Smooth muscle cell (in vitro differentiated cells): ENCODE results near the gene ABCD4. TPM values are rescaled to one million over a fixed set of nuclear protein-coding genes. Genes with fewer than 3 reads are reported as not detected.

Experiments
- DNase-seq: peaks from one replicate; lab custom pipeline; 2025; ENCODE audit not compliant: unreplicated experiment; lab: John Stamatoyannopoulos, UW
- H2AFZ ChIP-seq: fragments of 200-600 bp; sonication (generic); 2 replicates; pipeline ENCODE4 v1.6.0; 2016; ENCODE audit warnings: antibody characterized with exemption, low read depth, mild to moderate bottlenecking
- H3F3A ChIP-seq: fragments of 200-600 bp; sonication (generic); 2 replicates; pipeline ENCODE4 v1.6.0; 2017; ENCODE audit warnings: antibody characterized with exemption, low read depth
- H3K27ac ChIP-seq: fragments of 200-600 bp; sonication (generic); 2 replicates; pipeline ENCODE4 v1.5.1; 2016; ENCODE audit warnings: low read depth, mild to moderate bottlenecking
- H3K27me3 ChIP-seq: fragments of 200-600 bp; sonication (generic); 2 replicates; pipeline ENCODE4 v1.6.1; 2016; ENCODE audit warnings: low read depth, mild to moderate bottlenecking
- H3K36me3 ChIP-seq: fragments of 200-600 bp; sonication (generic); 2 replicates; pipeline ENCODE4 v1.5.1; 2016; ENCODE audit warnings: low read depth
- H3K4me1 ChIP-seq: fragments of 200-600 bp; sonication (generic); 2 replicates; pipeline ENCODE4 v1.5.1; 2016; ENCODE audit warnings: low read depth
- H3K4me2 ChIP-seq: fragments of 200-600 bp; sonication (generic); 2 replicates; pipeline ENCODE4 v1.6.0; 2016; ENCODE audit warnings: mild to moderate bottlenecking
- H3K4me3 ChIP-seq: fragments of 200-600 bp; sonication (generic); 2 replicates; pipeline ENCODE4 v1.5.1; 2016; ENCODE audit warnings: mild to moderate bottlenecking
- H3K79me2 ChIP-seq: fragments of 200-600 bp; sonication (generic); 2 replicates; pipeline ENCODE4 v1.6.0; 2016; ENCODE audit warnings: low read depth, mild to moderate bottlenecking
- H3K9ac ChIP-seq: fragments of 200-600 bp; sonication (generic); 2 replicates; pipeline ENCODE4 v1.6.0; 2016; ENCODE audit warnings: low read depth
- H3K9me3 ChIP-seq: fragments of 200-600 bp; sonication (generic); replicated peaks from 2 replicates; pipeline ENCODE4 v1.5.1; 2016; ENCODE audit warnings: low read depth
- H4K20me1 ChIP-seq: fragments of 200-600 bp; sonication (generic); 2 replicates; pipeline ENCODE4 v1.6.0; 2016; ENCODE audit warnings: low read depth
- WGBS: methylation state at CpG from one replicate; pipeline ENCODE4 v1.1.7; 2016; ENCODE audit warnings: low lambda C conversion rate; 5-methylcytosine and 5-hydroxymethylcytosine counted together
- polyA plus RNA-seq: library from polyadenylated mRNA; unstranded; fragments of >200 nt; fragmentation: Nextera tagmentation; extraction: Ambion mirVana; gene quantifications from 2 replicates; pipeline ENCODE4 v1.2.1, GENCODE V29; 2016
- total RNA-seq: library from RNA; depleted of rRNA; stranded (reverse); fragments of >200 nt; gene quantifications from 2 replicates; pipeline ENCODE4 v1.2.3, GENCODE V29; 2014
- TF ChIP-seq, protein P1 (sequence below): fragments of 200-600 bp; sonication (generic); IDR thresholded peaks from 2 replicates; pipeline ENCODE4 v1.5.1; 2017; ENCODE audit warnings: borderline replicate concordance, mild to moderate bottlenecking, antibody characterized with exemption; ENCODE audit not compliant: insufficient read depth, poor library complexity, severe bottlenecking

The ABCD4 gene
- total and polyA plus RNA-seq, 2 experiments from 2014 or later: 19.3 to 33.8 TPM

DNA sequence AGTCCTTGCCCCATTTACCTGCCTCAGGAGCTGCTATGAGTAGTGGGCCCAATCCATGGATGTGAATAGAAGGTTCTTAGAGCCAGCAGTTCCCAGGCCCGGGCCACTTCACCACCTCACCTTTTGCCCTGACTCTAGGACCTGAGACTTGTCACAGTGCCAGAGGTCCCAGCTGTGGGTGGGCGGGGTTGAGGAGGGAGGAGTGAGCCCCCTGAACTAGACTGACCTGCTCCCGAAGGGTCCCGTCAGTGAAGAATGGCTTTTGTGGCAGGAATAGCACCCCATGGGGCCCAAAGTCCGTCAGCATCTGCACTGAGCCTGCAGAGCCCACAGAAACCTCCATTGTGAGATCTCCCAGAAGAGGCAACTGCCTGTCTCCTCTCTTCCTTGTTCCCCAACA is 12.9 kb downstream of the ABCD4 start:
- DNase-seq: no peak

DNA sequence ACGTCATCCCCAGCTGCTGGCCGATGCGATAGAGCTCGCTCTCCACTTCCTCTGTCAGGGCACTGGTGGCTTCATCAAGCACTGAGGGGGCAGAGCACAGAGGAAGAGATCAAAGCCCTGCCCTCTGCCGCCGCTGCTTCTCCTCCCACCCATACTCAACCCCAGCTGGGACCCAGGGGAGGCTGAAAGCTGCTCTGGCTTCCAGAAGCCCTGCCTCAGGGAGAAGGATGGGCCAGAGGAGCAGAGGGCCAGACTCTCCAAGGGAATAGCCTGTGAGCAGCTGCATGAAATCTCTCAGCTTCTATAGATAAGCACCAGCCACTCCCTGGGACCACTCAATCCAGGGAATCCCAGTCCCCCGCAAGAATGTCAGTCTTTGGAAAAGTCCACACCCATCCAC is 16.0 kb downstream of the ABCD4 start:
- Histone ChIP-seq H3K27me3 (no peaks in the 10 kb centered on the region), H3K27ac (no peak overlapping the region), H3K4me1 (no peaks in the 10 kb centered on the region), H4K20me1 (peaks cover 6% of the 10 kb centered on the region), H3K36me3 (no peaks in the 10 kb centered on the region), H3K9ac (no peak overlapping the region), H2AFZ (no peak overlapping the region), H3K9me3 (no peaks in the 10 kb centered on the region), H3K4me2 (no peak overlapping the region), H3K4me3 (no peak overlapping the region), H3K79me2 (no peaks in the 10 kb centered on the region), H3F3A (no peaks in the 10 kb centered on the region)
- no peak for DNase-seq
- WGBS: 95% methylated on average over 7 of the region's 7 CpGs
- TF ChIP-seq, protein P1, sequence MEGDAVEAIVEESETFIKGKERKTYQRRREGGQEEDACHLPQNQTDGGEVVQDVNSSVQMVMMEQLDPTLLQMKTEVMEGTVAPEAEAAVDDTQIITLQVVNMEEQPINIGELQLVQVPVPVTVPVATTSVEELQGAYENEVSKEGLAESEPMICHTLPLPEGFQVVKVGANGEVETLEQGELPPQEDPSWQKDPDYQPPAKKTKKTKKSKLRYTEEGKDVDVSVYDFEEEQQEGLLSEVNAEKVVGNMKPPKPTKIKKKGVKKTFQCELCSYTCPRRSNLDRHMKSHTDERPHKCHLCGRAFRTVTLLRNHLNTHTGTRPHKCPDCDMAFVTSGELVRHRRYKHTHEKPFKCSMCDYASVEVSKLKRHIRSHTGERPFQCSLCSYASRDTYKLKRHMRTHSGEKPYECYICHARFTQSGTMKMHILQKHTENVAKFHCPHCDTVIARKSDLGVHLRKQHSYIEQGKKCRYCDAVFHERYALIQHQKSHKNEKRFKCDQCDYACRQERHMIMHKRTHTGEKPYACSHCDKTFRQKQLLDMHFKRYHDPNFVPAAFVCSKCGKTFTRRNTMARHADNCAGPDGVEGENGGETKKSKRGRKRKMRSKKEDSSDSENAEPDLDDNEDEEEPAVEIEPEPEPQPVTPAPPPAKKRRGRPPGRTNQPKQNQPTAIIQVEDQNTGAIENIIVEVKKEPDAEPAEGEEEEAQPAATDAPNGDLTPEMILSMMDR: no peak

More for the DNA sequence above, 12.9 kb downstream of the ABCD4 start:
- H2AFZ ChIP-seq: no peak overlapping the region
- no peak overlapping the region for H3K4me2 ChIP-seq
- no peaks in the 10 kb centered on the region for H3K9me3 ChIP-seq
- TF ChIP-seq, protein P1: no peak
- H3K27me3 ChIP-seq: no peaks in the 10 kb centered on the region
- no peak overlapping the region for H3K27ac ChIP-seq
- peaks cover 35% of the 10 kb centered on the region for H4K20me1 ChIP-seq
- no peaks in the 10 kb centered on the region for H3K4me1 ChIP-seq
- no peaks in the 10 kb centered on the region for H3K79me2 ChIP-seq
- H3K4me3 ChIP-seq: no peak overlapping the region
- H3F3A ChIP-seq: no peaks in the 10 kb centered on the region
- WGBS: 95% methylated on average over 4 of the region's 5 CpGs
- H3K36me3 ChIP-seq: no peaks in the 10 kb centered on the region
- H3K9ac ChIP-seq: no peak overlapping the region

GRCh38 chr14:74281069-74281468 is 21.7 kb downstream of the ABCD4 start:
- Histone ChIP-seq H3K4me1 (no peaks in the 10 kb centered on the region), H3K36me3 (no peaks in the 10 kb centered on the region), H3F3A (no peaks in the 10 kb centered on the region), H4K20me1 (no peaks in the 10 kb centered on the region), H3K4me3 (no peak overlapping the region), H3K79me2 (no peaks in the 10 kb centered on the region), H3K27ac (no peak overlapping the region), H3K4me2 (no peak overlapping the region), H3K9me3 (no peaks in the 10 kb centered on the region), H2AFZ (no peak overlapping the region), H3K9ac (no peak overlapping the region), H3K27me3 (no peaks in the 10 kb centered on the region)
- 97% methylated on average over 2 of the region's 2 CpGs for WGBS
- TF ChIP-seq, protein P1: no peak
- no peak for DNase-seq

GRCh38 chr14:74278080-74278479 is 24.7 kb downstream of the ABCD4 start:
- Histone ChIP-seq H3K79me2 (no peaks in the 10 kb centered on the region), H2AFZ (no peak overlapping the region), H3F3A (no peaks in the 10 kb centered on the region), H3K4me3 (no peak overlapping the region), H3K4me2 (no peak overlapping the region), H3K9ac (no peak overlapping the region), H3K4me1 (no peaks in the 10 kb centered on the region), H3K27me3 (no peaks in the 10 kb centered on the region), H4K20me1 (no peaks in the 10 kb centered on the region), H3K36me3 (no peaks in the 10 kb centered on the region), H3K9me3 (no peaks in the 10 kb centered on the region), H3K27ac (no peak overlapping the region)
- TF ChIP-seq, protein P1: no peak
- DNase-seq: no peak
- WGBS: 100% methylated on average over 2 of the region's 2 CpGs
